Measurements from ENCODE around the gene MBOAT1.
"Not testable (repeated sequence)": the region's sequence is repeated elsewhere in the genome, so short reads cannot be mapped to it uniquely, and the experiment has no call there.

The MBOAT1 gene

DNA sequence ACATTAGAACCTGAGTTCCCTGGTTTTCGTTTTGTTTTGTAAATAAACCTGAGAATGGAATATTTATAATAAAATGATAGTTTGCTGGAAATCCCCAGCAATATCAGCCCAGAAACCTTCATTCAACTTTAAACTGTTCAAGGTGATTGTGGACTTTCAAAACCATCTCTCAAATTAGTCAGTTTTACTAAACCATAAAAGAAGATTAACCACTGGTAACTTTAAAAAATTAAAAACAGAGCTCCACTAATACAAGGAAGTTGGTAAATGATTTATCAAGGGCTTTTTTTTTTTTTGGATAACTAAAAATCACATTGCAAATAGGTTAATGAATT lies 10.0 kb downstream of the MBOAT1 start:
- DNase-seq = no peak

DNA sequence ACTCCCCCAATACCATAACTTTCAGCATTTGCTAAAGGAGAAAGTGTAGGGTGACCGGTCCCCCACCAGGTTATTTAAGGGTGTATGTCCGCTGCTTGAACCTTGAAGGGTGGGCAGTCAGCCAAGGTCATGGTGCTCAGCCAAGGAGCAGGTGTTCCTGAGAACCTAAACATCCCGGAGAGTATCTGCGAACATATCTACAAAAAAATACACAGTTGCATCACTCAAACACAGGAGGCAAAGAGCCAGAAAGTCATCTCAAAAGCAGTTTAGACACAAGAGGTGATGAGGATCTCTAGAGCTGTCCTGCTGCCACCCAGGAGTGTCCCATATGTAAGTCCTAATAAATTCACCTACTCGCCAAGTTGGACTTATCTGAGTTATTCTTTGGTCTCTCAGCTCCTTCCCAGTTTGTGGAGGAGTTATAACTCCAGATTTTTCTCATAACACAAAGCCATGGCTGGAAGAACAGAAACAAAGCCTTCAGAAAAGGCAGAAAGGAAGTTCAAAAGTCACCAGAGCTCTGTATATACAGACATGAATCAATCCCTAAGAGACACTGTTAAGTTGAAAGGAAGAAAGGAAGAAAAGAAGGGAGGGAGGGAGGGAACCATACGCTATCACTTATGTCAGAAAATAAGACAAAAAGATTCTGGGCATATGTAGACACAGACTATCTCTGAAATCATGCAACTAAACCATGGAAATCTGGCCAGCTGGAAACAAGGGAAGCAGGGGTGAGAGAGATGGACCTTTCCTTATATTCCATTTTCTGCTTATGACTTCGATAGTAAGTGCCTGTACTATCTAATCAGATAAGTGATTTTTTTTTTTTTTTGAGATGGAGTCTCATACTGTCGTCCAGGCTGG lies 11.3 kb downstream of the MBOAT1 start:
- DNase-seq = no peak

DNA sequence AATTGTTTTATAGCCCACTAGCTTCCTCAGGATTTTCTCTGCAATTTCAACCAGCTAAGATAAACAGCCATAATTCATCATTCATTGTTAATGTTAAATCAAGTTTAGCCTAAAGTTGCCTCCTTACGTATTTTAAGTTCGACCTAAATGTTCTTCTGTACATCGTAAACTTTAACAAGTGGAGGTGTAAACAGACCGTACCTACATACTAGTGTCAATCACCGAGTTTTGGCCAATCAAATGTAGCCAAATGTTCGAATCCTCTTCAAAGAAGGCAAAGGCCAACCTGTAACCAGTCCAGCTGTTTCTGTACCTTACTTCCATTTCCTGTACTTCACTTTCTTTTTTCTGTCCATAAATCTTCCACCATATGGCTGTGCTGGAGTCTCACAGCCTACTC lies 13.5 kb downstream of the MBOAT1 start:
- no peak for DNase-seq

DNA sequence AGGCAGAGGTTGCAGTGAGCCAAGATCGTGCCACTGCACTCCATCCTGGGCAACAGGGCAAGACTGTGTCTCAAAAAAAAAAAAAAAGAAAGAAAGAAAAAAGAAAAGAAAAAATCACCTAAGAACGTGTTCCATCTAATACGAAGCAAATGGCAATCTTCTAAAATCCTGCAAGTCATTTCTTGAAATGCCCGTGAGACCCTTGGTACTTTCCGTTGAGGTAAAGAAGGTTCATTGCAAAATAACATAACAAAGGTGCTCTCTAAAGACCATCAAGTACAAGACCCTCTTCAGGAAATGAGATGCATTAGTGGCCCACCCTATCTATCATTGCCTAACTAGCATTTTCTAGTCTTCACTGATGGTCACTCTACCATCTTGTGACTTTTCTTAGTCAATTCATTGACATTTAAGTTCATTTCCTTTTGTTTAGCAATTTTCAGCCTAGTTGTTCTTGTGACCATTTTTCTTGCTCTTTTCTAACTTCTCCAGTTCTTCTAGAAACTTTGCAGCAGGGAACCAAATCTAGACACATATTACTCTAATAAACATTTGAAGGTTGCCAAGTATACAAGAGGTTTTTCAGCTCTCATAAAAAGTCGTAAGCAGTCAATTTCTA lies 14.0 kb downstream of the MBOAT1 start:
- DNase-seq = no peak

DNA sequence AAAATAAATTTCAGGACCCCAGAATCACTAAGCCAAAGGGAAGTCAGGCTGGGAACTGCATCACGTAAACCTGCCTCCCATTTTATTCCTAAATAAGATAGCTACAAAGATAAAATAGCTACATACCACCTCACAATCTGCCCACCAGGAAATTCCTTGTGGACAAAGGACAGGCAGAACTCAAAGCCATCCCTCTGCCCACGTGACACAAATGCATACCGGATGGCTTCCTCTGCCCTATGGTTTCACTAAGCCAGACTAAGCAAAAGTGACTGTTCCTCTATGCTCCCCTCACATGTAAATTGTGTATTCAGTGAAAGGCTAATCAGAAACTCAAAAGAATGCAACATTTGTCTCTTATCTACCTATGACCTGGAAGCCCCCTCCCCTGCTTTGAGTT lies 15.0 kb downstream of the MBOAT1 start:
- no peak for DNase-seq

DNA sequence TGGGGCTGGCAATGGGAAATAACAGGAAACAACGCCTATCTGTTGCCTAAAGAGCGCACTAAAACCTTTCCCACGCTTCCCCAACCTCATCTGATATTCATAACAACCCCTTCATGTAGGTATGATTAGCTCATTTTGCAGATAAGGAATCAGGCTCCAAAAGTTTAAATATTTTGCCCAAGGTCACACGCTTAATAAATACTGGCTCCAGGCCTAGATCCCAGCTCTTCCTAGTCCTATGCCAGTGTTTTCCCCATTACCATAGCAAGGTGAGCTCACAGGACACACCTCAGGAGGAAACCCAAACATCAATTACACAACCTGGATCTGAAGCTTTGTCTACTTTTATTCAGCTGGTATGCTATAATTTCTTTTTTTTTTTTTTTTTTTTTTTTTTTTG lies 19.6 kb downstream of the MBOAT1 start:
- DNase-seq = no peak

DNA sequence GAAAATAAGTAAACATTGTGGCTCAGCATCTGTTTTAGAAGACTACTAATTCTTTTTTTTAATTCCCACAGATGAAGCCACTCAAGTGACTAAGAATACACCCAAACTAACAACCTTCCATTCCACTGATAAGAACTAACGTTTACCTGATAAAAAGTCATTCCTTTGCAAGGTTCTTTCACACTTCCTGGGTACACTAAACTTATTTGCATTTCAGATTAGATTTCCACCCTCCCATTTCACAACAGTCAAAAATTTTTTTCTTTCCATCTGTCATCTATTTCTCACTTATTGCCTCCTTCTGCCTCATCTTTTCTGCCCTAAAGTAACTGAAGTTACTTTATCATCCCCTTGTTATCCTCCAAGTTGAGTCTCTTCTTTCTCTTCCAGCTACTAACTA lies 20.3 kb downstream of the MBOAT1 start:
- DNase-seq = no peak

DNA sequence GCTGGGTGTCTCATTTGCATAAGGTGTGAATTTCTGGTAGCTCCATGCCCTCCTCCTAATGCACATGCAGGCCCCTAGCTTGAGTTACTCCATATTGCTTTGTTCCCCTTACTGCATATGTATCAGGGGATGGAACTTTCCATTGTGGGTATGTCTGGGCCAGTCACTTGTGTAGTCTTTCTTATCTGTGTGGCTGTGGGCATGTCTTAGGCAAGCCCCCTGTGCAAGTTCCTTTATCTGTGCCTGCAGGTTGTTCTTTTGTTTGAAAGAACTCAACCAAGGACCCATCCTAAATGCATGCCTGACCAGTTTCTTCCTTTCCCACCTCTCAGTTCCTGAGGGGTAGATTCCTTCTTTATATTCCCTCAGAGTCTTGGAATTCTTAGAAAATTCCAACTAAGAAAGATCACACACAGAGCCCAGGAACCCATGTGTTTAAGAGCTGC lies 23.6 kb downstream of the MBOAT1 start:
- DNase-seq = no peak

DNA sequence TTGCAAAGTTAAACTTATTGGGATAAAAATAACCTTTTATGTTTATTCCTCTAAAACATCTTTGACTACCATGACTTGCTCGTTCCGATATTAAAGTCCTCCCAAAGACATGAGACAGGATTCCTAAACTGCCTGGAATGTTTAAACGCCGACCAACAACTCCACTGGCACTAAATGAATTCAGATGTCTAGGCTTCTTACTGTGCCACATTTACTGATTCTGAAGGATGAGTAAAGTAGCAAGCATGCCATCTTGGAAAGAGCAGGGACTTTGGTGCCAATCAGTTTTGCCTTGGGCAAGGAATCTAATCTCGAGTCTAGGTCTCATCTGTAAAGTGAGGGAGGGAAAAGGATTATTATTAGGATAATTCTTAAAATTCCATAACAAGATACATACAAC lies 25.3 kb downstream of the MBOAT1 start:
- DNase-seq = no peak

DNA sequence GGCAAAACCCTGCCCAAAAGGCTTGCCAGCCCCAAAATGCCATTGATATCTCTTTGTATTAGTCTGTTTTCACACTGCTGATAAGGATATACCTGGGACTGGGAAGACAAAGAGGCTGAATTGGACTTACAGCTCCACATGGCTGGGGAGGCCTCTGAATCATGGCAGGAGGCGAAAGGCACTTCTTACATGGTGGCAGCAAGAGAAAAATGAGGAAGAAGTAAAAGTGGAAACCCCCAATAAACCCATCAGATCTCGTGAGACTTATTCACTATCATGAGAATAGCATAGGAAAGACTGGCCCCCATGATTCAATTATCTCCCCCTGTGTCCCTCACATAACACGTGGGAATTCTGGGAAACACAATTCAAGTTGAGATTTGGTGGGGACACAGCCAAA lies 28.6 kb downstream of the MBOAT1 start:
- no peak for DNase-seq

DNA sequence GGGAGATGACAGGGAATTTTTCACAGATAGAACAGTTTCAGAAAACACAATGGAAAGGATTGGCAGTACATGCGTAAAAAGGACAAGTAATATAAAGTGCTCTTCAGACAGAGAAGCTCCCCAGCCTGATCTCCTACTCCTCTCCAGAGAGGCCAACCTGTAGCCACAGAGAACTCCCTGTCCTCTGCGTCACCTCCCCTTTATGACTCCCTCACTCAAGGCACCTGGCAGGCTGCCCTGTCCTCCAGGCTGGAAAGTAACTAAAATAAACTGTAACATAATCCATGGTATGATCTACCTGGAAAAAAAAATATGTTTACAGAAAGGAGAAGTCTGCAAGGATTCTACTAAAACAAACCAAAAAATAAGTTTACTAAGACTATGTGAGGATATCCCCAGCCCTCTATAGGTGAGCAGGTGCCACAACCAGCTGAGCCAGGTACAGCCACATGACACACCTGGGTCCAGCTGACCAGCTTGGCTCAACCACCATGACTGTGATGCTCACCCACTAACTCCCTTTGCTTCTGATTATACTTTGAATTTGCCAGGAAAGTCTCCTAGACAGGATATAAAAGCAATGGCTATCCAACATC lies 29.2 kb downstream of the MBOAT1 start:
- no peak for DNase-seq

DNA sequence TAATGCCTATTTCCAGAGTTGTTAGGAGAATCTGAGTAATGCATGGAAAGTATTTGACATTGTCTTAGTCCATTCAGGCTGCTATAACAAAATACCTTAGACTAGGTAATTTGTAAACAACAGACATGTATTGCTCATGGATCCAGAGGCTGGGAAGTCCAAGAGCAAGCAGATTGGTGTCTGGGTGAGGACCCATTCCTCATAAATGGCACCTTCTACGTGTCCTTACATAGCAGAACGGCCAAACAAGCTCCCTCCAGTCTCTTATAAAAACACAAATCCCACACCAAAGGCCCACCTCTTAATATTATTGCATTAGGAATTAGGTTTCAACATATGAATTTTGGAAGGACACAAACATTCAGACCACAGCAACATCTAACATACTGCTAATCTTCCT lies 30.2 kb downstream of the MBOAT1 start:
- DNase-seq = no peak

DNA sequence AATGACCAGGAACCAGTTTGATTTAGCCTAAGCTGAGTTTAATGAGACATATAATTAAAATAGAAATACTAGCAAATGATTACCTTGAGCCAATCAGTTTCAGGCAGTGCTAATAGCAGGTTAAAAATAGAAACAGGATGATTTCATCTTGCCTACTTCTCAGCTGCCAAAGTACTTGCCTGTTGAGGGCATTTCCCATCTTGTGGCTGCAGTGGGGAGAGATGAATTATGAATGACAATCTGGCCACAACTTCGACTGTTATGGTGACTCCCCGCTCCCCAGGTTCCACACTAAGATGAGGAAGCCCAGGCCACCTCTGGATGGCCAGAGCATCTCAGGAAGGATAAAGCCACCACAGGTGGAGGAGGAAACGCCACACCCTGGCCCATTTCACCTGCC lies 31.3 kb downstream of the MBOAT1 start:
- DNase-seq = no peak

DNA sequence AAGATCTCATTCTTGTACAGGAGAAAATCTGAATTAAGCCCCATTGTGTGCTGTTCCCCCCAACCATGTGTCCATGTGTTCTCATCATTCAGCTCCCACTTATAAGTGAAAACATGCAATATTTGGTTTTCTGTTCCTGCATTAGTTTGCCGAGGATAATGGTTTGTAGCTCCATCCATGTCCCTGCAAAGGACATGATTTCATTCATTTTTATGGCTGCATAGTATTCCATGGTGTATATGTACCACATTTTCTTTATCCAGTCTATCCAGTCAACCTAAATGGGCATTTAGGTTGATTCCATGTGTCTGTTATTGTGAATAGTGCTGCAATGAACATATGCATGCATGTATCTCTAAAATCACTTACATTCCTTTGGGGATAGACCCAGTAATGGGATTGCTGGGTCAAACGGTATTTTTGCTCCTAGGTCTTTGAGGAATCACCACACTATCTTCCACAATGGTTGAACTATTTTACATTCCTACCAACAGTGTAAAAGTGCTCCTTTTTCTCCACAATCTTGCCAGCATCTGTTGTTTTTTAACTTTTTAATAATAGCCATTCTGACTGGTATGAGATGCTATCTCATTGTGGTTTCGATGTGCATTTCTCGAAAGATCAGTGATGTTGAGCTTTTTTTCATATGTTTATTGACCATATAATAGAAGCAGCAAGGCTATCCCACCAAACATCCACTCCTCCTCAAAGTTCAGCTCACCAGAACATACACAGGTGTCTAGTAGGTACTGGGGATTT lies 32.8 kb downstream of the MBOAT1 start:
- DNase-seq = not testable (repeated sequence)

DNA sequence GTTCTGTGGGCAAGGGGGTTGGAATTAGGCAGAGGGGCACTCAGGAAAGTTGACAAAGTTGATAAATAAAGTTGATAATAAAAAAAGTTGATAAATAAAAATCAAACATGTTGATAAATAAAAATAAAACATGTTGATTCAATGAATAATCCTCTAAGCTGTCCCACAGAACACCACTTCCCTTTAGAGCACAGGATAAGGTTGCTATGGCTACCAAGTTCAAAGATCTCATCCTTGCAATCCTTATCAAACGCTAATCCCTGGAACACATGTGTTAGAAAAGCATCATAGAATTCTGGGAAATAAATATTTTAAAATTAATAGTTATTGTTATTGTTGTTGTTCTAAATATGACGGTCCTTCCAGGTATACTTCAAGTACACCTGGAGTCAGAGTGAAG lies 33.9 kb downstream of the MBOAT1 start:
- no peak for DNase-seq

DNA sequence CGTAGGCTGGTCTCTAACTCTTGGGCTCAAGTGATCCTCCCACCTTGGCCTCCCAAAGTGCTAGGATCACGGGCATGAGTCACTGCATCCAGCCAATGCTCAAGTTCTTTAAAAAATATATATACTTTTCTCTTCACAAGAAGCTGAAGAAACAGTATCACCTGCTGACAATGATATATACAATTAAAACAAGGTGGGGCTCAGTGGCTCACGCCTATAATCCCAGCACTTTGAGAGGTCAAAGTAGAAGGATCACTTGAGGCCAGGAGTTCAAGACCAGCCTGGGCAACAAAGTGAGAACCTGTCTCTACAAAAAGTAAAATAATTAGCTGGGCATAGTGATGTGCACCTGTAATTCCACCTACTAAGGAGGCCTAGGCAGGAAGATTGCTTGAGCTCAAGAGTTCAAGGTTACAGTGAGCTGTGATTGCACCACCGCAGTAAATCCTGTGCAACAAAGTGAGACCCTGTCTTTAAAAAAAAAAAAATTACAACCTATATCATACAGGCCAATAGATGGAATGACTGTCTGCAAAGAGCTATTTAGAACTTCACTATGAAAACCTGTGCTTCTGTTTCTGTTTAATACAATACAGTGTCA lies 36.4 kb downstream of the MBOAT1 start:
- DNase-seq = no peak

DNA sequence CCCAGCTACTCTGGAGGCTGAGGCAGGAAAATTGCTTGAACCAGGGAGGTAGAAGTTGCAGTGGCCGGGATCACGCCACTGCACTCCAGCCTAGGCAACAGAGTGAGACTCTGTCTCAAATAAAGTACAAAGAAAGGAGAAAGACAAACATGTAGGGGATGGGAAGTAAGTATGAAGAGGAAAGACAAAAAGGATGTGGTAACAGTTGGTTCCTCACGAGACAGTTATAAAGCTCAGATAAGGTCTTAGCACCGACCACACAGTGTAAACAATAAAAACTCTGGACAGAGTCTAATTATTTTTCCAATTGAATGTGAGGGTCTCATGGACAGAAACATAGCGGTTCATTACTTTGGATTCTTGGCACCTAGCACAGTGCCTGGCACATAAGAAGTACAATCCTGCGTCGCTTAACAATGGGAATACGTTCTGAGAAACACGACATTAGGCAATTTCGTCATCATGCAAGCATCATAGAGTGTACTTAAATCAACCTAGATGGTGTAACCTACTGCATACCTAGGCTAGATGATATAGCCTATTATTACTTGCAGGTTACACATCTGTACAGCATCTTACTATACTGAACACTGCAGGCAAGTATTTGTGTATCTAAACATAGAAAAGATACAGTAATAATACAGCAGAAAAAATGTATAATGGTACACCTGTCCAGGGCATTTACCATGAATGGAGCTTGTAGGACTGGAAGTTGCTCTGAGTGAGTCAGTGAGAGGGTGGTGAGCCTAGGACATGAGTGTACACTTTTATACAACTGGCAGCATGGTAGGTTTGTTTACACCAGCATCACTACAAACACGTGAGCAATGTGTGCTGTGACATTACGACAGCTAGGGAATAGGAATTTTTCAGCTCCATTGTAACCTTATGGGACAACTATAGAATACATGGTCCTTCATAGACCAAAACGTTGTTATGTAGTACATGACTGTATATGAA lies 38.2 kb downstream of the MBOAT1 start:
- DNase-seq = peak in 1 of 2 donors; percentile 8

DNA sequence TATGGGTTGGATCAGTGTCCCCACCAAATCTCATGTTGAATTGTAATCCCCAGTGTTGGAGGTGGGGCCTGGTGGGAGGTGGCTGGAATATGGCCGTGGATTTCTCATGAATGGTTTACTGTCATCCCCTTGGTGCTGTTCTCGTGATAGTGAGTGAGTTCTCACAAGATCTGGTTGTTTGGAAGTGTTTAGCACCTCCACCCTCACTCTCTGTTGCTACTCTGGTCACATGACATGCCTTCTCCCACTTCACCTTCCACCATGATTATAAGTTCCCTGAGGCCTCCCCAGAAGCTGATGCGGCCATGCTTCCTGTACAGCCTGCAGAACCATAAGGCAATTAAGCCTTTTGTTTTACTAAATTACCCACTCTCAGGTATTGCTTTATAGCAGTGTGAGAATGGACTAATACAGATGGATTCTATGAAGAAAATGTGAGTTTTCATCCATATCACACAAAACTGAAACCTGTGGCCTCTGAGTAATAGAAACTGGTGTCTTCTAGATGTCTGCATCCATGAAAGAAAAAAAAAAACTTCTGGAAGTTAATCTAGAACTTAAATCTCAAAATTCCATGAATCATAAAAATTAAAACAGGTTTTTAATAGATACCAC lies 39.3 kb downstream of the MBOAT1 start:
- no peak for DNase-seq

DNA sequence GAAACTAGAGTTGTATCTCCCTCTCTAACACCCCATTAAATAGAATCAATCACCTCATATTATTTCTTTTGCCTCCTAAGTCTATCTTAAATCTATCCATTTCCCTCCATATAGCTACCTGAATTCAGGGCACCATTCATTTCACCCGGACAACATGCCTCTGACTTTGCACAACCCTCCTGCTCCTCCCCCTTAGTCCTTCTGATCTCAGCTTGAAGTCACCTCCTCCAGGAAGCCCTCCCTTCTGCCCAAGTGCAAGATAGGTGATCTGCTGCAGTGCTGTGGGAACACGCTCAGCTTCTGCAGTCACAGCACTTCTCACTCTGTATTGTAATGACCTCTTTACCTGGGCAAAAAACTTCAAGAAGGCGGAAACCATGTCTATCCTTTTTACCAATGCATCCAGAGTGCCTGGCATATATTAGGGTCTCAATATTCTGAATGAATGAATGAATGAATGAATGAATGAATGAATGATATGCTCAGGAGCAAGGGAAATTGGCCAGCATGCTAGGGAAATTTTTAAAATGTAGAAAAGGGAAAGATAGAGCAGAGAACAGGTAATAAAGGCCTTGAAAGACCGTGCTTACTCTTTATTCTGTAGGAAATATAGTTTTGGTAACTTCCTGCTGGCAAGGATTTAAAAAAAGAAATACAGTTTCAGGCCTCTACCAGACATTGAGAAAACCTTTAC lies 41.7 kb downstream of the MBOAT1 start:
- no peak for DNase-seq

DNA sequence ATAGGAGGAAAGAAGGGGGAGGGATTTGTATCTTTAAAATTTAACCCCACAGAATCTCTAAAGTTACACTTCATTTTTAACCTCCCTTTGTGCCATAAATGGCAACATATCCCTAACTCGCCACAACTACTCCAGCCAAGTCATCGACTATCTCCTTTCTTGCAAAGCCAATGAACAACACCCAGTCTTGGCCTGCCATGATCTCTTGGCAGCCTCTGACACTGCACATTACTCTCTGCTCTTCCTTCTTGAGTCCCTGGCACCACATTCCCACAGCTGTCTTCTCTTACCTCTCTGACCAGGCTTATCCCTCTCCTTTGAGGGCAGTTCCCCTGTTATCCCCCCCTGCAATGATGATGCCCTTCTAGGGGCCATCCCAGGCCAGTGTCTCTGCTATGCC lies 42.5 kb downstream of the MBOAT1 start:
- DNase-seq = no peak

DNA sequence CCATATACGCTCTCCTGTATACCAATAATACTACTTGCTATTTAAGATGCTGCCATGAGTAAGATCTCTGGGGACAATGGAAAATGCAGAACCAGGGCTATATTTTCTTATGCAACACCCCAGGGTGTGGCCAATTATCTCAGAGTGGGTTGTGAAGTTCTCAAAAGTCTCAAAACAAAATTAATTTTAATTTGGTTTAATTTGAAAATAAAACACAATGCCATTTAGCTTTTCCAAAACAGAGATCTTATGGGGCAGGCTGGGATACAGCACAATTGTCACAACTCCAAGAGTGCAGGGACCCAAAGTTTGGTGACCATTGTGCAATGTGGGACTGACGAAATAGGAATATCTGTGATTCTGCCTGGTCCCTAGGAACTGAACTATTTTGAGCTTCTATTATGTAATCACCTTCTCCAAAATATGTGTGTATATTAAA lies 43.1 kb downstream of the MBOAT1 start:
- peak; percentile 10 to 43 for DNase-seq
